Hematopoietic multipotent progenitor cell treated with erythropoietin and hydrocortisone succinate and interleukin-3 and kit ligand, for 6 days (in vitro differentiated cells): ENCODE data around the gene ZNF619.

Experiments used
- DNase-seq: peaks from one replicate; pipeline ENCODE4 v3.0.0-alpha.2; 2015

ZNF619 gene

DNA sequence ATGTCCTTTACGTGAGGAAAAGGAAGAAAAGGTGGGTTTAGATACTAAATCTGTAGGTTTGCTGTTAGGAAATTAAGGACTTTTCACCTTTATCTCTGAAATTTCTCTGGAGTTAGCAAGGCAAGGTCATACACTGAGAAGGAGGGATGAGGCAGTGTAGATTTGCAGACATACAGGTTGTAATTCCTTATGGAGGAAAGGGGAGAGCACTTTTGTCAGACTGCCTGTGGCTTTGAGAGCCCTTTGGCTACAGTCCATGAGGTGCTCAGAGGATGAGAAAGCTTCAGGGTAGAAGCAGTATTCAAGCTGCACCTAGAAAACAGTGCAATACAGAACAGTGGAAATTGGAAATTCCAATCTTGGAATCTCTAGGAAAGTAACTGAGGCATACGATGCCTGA lies 11.5 kb upstream of the ZNF619 start:
- DNase-seq: no peak

DNA sequence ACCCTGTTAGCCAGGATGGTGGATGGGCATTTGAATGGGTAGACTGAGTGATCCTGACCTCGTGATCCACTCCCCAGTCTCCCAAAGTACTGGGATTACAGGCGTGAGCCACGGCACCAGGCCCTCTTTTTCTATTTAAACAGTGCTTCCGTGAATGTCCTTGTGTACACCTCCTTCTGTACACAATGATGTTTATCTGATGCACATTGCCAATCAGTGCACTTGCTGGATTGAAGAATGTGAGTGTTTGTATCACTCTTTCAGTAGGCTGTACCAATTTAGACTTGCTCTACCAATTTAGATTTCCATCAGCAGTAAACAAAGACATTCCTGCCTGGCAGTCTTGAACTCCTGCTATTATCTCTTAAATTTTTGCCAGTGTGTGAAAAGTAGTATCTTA lies 8.9 kb upstream of the ZNF619 start:
- no peak for DNase-seq

DNA sequence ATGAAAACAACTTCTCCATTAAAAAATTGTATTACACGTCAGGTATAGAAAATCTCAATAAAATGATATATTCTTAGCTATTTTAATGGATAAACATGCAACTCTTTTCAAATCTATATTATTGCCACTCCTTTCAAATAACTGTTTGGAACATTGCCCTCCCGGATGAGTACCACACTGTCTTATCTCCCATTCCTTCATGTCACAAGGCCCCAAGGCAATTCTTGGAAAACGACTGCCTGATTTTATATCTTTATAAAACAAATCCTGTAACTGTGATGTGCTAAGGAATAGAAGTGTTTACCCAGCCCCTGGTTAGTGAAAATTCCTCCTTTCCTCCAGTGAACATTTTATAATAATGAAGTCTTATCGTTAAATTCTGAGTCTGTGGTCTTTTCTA lies 6.2 kb upstream of the ZNF619 start:
- DNase-seq: peak; percentile 87

DNA sequence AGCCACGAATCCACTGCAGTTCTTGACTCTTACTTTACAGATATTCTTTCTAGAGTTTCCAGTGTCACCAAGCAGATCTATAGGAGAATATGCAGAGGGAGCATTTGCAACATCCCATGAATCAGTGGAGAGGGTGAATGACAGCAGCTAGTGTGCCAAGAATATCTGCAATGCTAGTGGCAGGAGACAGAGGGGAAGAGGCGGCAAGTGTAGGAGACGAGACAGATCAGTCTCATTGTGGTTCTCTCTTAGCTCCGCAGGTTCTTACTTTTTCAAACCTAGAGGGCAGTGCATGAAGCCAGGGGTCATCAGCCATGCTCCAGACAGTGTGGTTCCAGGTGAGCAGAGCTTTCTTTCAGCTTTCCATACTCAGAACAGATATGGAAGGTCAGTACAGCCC lies 744 bp downstream of the ZNF619 start:
- peak; percentile 46 for DNase-seq

DNA sequence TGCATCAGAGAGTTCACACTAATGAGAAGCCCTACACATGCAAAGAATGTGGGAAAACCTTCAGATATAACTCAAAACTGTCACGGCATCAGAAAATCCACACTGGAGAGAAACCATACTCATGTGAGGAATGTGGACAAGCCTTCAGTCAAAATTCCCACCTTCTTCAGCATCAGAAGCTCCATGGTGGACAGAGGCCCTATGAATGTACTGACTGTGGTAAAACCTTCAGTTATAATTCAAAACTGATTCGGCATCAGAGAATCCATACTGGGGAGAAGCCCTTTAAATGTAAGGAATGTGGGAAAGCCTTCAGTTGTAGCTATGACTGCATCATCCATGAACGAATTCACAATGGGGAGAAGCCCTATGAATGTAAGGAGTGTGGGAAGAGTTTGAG lies 10.2 kb downstream of the ZNF619 start:
- no peak for DNase-seq

DNA sequence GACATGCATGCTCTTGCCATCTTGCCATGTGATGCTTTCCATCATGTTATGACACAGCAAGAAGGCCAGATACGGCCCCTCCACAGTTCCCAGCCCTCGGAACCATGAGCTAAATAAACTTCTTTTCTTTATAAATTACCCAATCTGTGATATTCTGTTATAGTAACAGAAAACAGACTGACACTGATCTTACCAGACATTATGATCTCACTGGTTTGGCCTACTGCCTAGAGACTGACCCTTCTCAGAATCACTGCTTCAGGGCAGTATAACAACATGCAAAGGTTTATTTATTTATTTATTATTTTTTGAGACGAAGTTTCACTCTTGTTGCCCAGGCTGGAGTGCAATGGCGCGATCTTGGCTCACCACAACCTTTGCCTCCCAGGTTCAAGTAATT lies 14.0 kb downstream of the ZNF619 start:
- no peak for DNase-seq

DNA sequence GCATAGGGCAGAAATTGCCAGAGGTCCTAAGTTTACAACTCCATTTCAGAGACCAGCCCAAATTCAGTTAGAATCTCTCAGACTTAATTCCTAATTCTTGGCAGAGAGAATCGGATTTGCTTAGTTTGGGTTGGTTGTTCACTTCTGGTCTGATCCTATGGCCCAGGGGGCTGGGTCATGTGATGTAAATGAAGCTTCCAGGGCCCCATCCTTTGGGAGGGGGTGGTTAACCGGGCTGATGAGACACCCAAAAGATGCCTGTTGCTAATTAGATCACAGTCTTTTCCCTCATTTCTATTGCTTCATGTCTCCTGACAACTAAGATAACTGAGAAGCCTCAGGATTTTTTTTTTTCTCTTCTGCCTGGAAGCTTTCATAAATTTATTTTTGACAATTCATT lies 17.8 kb downstream of the ZNF619 start:
- no peak for DNase-seq

DNA sequence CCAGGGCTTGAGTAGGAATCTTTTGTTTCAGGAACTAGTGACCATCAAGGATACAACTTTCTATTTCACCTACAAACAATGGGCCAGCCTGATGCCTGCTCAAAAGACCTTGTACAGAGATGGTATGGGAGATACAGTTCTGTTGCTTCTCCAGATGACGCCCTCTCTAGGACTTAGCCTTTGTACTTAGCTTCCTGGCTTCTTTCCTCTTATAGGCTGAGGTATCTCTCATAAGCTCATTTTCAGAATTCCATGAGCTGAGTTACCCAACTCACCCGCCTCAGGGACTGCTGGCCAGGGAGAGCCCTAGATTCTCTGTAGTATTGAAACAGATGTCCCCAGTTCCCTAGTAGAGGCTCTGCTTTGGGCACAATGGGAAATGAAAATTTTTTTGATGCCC lies 20.4 kb downstream of the ZNF619 start:
- no peak for DNase-seq

DNA sequence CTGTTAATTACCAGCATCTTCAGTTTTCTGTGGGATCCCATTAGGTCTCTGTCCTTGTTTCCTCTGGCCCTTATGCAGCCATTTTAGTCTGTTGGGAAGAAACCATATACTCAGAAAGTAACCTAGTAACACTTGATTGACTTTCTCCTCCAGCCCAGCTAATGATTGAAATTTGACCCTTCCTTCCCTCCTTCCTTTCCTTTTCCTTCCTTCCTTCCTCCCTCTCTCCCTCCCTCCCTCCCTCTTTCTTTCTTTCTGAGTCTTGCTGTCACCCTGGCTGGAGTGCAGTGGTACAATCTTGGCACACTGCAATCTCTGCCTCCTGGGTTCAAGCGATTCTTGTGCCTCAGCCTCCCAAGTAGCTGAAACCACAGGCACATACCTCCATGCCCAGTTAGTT lies 23.0 kb downstream of the ZNF619 start:
- no peak for DNase-seq

DNA sequence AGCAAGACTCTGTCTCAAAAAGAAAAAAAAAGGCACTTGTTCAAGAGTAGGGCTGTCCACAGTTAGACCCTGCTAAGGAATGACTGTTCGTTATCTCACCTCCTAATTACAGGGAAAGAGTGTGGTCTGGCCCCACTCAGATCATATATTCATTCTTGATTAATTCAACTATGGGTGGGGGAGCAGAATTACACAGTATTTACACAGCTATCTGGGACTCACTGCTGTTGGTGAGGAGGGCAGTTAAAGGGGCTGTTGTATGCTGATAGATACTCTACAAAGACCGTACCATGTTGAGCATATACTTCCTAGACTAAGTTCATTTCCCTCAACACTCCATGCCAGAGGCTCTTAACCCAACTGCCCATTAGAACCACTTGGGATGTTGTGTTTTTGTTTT lies 25.1 kb downstream of the ZNF619 start:
- DNase-seq: peak; percentile 95

DNA sequence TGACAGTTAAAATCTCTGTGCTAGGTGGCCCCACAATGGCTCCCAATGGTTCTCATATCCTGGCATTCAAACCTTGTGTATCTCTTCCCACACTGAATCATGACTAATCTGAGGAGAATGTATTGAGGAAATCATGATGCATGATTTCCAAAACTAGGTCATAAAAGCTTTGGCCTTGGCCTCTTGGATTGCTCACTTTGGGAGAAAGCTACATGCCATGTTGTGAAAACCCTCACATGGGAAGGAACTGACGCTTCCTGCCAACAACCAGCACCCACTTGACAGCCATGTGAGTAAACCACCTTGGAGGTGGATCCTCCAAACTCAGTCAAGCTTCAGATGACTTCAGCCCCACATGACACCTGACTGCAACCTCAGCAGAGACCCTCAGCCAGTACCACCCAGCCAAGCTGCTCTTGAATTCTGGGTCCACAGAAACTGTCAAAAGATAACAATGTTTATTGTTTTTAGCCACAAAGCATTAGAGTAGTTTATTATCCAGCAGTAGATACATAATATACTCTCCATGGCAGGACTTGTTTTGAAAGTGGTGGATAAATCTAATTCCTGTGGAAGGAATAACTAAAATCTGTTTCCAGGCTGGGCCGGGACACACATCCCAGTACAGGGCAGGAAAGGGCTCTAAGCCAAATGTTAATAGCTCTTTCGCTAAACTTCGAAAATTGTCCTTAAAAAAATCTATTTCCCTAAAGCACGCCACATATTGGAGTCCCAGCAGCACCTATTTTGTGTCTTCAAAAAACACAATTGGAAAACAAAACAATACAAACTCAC lies 27.9 kb downstream of the ZNF619 start:
- DNase-seq: peak; percentile 15

DNA sequence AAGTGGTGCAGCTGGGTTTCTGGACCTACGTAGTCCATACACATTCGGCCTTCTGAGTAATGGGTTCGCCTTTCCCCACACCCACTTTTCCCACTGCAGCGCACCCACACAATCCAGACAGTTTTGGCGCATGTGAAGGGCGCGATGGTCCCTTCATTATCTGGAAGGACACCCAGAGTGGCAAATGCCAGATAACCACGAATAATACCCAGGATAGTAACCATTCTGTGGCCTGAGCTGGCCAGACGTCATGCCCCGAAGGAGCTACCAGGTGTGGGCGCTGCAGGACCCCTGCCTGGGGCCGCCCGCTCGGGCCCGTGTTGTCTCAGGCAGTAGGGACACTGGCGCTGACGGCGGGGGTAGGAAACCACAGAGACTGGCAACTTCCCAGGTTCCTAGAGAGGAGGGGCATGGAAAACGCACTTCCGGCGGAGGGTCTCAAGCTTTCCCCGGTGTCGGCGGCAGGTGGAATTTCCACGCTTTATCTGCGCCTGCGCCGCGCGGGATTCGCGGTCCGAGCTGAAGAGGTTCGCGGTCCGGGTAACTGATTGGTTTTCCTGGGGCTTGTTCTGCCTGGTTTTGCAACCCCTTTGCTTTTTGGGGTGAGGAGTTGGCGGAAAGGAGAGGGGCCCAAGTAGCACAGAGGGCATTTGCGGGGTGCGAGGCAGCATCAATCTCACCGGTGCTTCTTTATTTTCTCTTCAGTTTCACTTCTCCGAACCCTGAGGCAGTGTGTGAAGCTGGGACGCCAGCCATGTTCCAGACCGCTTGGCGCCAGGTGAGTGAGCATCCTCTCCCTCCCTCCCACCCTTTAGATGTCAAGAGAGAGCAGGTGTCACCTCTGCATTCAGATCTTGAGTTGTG lies 28.9 kb downstream of the ZNF619 start, which contains the start of gene ZNF620:
Gene ZNF620 (plus strand): TSS at position 441 of the 864 bp plus-strand sequence. CDS start 314 bp downstream, at position 755.
- peak; percentile 89 for DNase-seq

DNA sequence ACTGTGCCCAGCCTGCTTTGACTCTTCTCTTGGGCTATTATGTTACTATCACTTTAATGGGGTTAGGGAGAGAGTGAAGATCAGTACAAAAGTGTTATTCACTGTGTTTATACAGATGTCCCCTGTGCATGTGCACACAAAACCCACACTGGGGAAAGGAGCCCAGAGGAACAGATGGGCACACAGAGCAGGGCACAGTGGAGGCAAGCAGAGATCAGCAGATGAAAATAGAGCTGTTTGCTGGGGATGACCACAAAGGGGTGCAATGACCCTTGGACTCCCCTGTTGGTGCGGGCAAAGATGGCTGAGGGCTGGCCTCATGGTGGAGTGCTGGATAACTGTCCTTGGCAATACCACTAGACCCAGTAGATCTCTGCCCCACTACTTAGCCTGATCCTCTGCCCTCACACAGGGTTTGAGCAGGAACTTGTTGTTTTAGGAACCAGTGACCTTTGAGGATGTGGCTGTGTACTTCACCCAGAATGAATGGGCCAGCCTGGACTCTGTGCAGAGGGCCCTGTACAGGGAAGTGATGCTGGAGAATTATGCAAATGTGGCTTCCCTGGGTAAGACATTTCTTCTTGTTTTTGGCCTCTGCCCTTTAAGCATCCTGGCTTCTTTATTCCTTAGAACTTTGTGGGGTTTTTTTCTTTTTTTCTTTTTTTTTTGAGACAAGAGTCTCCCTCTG lies 34.3 kb downstream of the ZNF619 start:
- no peak for DNase-seq

DNA sequence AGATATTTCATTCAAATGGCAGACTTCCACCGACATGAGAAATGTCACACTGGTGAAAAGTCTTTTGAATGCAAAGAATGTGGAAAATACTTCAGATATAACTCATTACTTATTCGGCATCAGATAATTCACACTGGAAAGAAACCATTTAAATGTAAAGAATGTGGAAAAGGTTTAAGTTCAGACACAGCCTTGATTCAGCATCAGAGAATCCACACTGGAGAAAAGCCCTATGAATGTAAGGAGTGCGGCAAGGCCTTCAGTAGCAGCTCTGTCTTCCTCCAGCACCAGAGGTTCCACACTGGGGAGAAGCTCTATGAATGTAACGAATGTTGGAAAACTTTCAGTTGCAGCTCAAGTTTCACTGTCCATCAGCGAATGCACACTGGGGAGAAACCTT lies 39.3 kb downstream of the ZNF619 start:
- no peak for DNase-seq

DNA sequence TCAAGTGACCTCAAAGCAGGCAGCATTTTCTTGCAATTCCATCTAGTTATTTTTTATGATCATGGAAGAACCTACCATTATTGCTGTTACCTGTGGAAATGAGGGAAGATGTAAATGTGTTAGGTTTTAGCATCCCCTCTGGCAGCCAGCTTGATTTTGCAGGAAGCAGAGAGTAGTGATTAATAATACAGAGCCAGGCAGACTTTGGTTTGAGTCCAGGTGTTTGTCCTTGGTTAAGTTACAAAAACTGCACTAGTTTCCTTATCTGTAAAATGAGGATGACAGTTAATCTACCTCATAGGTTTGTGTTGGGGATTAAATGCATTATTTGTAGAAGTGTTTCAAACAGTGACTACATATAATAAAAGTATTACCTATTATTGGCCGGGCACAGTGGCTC lies 41.1 kb downstream of the ZNF619 start:
- DNase-seq: no peak

DNA sequence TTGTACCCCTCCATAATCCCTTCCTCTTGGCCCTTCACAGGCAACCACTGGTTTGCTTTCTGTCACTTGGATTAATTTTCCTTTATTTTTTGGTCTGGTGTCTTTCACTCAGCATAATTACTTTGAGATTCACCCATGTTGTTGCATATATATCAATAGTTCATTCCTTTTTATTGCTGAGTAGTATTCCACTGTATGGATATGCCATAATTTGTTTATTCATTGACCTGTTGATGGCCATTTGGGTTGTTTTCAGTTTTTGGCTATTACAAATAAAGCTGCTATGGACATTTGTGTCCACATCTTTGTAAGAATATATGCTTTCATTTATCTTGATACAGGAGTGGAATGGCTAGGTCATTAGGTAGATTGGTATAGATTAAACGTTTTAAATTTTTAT lies 41.9 kb downstream of the ZNF619 start:
- no peak for DNase-seq

DNA sequence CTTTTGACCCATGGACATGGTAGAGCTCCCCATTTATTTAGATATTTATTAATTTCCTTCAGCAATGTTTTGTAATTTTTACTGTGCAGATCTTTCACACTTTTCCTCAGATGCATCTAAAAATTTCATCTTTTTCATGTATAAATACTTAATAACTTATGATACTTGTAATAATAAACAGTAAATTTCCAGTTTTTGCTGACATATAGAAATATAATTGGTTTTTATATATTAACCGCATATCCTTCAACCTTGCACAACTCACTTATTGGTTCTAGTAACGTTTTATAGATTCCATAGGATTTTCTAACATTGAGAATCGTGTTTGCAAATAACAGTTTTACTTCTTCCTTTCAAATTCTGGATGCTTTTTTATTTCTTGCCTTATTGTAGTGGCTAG lies 44.3 kb downstream of the ZNF619 start:
- no peak for DNase-seq

DNA sequence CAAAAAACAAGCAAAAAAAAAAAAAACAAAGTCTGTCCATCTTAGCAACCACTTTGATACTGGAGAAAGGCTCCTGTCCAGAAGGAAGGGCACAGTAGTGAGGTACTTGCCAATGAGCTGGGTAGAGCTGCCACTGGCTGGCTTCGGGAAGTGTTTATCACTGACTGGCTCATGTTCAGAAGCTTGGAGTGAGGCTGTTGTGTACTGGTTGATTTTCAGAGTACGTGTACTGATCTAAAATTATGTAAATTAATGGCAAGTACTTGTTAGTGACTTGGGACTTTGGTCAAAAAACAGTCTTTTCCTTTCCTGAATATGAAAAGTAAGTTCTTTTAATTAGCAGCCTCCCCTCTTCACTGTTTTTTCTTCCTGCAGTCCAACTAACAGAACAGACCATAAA lies 46.9 kb downstream of the ZNF619 start:
- peak; percentile 43 for DNase-seq

DNA sequence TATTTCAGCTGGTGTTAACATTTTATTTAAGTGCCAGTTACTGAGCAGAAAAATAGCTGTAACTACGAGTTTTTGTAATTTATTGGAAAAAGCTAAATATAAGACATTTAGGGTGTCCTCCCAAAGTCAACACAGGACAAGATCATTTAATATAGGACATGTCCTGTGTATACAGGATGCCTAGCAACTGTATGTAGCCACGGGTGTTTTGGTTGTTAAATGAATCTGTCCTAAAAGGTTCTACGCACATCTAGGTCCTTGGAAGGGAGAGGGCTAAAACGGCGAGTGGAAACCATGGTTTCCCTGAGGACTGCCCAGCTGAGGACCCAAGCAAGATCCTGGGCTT lies 47.3 kb downstream of the ZNF619 start:
- no peak for DNase-seq

DNA sequence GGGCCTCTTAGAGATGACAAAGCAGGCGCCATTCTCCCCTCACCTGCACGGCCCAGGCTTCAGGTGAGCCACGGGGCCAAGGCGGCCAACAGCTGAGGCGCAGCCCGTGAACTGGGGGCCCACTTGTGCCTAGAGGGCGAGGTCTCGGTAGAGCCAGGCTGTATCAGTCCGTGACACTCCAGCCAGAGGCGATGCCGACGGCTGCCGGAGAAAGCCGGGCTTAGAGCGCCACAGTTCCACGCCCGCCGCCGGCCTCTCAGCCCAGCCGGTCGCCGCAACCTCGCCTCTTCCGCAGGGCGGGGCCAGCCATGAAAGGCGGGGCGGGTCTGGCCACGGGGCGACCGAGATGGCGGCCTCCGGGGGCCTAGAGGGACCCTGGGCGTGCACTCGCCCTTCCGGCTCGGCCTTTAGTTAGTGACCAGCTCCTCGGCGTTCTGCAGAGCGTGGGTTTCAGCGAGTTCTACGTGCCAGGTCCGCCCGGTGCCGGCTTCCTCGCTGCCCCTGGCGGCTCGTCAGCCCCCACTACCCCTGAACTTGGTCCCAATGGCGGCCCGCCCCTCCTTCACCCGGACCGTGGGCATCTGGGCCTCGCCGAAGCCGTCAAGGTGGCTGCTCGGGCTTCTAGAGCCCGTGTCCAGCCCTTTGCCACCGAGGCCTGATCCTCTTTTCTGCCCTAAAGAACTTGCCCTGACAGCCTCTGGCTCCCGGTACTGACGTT lies 47.8 kb downstream of the ZNF619 start, which contains the start of gene ZNF621:
Gene ZNF621 (plus strand): TSS at position 393 of the 718 bp plus-strand sequence. CDS start 881 bp downstream, outside the sequence.
- peak; percentile 94 for DNase-seq

DNA sequence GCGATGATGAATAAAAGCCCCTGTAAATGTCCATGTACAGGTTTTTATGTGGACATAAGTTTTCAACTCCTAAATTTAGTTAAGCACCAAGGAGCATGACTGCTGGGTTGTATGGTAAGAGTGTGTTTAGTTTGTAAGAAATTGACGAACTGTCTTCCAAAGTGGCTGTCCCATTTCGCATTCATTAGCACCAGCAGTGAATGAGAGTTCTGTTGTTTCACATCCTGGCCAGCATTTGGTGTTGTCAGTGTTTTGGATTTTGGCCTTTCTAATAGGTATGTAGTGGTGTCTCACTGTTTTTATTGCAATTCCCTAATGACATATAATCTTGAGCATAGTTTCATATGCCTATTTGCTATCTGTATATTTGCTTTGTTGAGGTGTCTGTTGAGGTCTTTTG lies 51.5 kb downstream of the ZNF619 start:
- no peak for DNase-seq

DNA sequence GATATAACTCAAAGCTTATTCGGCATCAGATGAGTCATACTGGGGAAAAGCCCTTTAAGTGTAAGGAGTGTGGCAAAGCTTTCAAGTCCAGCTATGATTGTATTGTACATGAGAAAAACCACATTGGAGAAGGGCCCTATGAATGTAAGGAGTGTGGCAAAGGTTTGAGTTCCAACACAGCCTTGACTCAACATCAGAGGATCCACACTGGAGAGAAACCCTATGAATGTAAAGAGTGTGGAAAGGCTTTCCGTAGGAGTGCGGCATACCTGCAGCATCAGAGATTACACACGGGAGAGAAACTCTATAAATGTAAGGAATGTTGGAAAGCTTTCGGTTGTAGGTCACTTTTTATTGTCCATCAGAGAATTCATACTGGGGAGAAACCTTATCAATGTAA lies 55.3 kb downstream of the ZNF619 start:
- no peak for DNase-seq

DNA sequence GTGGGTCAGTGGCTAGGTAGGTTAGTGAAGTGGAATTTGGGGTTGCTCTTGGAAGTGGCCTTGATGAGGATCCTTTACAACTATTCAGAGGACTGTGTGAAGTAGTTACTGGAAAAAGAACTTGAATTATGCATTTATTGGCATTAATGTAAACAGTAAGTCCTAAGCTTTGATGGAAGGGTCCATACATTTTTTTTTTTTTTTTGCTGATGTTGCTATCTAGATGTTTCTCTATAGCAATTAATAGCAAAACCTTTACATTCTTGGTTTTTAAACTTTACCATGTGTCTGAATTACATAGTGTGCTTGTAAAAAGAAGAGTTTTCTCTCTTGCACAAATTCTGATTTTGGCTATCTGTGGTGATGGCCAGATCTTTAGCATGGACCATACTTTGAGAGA lies 57.4 kb downstream of the ZNF619 start:
- no peak for DNase-seq
